Naive B cell (primary cell): Measurements from ENCODE around the gene ARHGAP8. TPM values are rescaled to one million over a fixed set of nuclear protein-coding genes. Genes with fewer than 3 reads are reported as not detected.

Experiments used
- ATAC-seq, 2 donors: fragments of 150-1000 bp; cut with Tn5 transposase; 2 replicates each; pipeline ENCODE4 v1.10.0; 2021; ENCODE audit warnings: low read depth in 2 of 2, mild to moderate bottlenecking in 2 of 2, moderate library complexity in 2 of 2
- DNase-seq: peaks from one replicate; pipeline ENCODE4 v3.0.0; 2022
- H3K27ac Mint-ChIP-seq, 6 donors: one replicate each; pipeline ENCODE4 v1.8.0; 2020 to 2022; ENCODE audit warnings: mild to moderate bottlenecking in 6 of 6, mixed read lengths in 6 of 6, moderate library complexity in 5 of 6, inconsistent platforms in 2 of 6
- H3K27me3 Mint-ChIP-seq, 3 donors: one replicate each; pipeline ENCODE4 v1.8.0; 2021 to 2022; ENCODE audit warnings: mixed read lengths in 3 of 3, mild to moderate bottlenecking in 1 of 3
- H3K36me3 Mint-ChIP-seq, 2 donors: one replicate each; pipeline ENCODE4 v1.8.0; 2020 to 2022; ENCODE audit warnings: mixed read lengths in 2 of 2, inconsistent platforms in 1 of 2, mild to moderate bottlenecking in 1 of 2
- H3K4me1 Mint-ChIP-seq, 3 donors: one replicate each; pipeline ENCODE4 v1.8.0; 2020 to 2022; ENCODE audit warnings: mixed read lengths in 3 of 3, inconsistent platforms in 1 of 3, mild to moderate bottlenecking in 1 of 3, moderate library complexity in 1 of 3
- H3K4me3 Mint-ChIP-seq, 8 donors: one replicate each; pipeline ENCODE4 v1.8.0; 2020 to 2022; ENCODE audit warnings: mild to moderate bottlenecking in 8 of 8, mixed read lengths in 8 of 8, moderate library complexity in 8 of 8, inconsistent platforms in 2 of 8
- H3K9me3 Mint-ChIP-seq, 7 donors: one replicate each; pipeline ENCODE4 v1.8.0; 2020 to 2022; ENCODE audit warnings: mixed read lengths in 7 of 7, mild to moderate bottlenecking in 5 of 7, inconsistent platforms in 2 of 7, moderate library complexity in 1 of 7
- polyA plus RNA-seq, 6 donors: library from polyadenylated mRNA; unstranded; fragments of 300-500 nt; fragmentation: Illumina TruSeq; gene quantifications; one replicate each; pipeline ENCODE4 v1.2.3, GENCODE V29; 2021; ENCODE audit warnings: low read depth in 6 of 6

ARHGAP8 gene
- polyA plus RNA-seq, 6 donors from 2014 or later = 0.17 TPM; not detected in 5

DNA sequence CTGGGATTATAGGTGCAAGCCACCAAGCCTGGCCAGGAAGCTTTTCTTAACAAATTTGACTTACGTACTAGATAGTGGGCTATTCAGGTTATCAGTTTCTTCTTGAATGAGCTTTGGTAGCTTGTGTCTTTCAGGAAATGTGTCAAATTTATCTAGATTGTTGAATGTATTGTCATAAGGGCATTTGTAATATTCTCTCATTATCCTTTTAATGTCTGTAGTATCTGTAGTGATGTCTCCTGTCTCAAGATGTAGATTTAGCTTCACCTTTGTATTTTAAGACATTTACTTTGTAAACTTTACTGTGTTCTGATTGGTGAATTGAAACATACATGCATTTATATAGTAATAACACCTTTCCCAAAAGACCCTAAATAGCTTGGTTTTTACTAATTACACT is 20.7 kb downstream of the ARHGAP8 start:
- Mint-ChIP-seq H3K36me3 (peaks cover 0 to 10% of the 10 kb centered on the region in 2 donors), H3K4me1 (no peaks in the 10 kb centered on the region), H3K9me3 (peaks cover 4 to 36% (median 21%) of the 10 kb centered on the region in 7 donors), H3K4me3 (no peak overlapping the region), H3K27me3 (peaks cover 7 to 28% (median 7%) of the 10 kb centered on the region in 3 donors), H3K27ac (no peak overlapping the region)
- ATAC-seq (no peak), DNase-seq (no peak)

DNA sequence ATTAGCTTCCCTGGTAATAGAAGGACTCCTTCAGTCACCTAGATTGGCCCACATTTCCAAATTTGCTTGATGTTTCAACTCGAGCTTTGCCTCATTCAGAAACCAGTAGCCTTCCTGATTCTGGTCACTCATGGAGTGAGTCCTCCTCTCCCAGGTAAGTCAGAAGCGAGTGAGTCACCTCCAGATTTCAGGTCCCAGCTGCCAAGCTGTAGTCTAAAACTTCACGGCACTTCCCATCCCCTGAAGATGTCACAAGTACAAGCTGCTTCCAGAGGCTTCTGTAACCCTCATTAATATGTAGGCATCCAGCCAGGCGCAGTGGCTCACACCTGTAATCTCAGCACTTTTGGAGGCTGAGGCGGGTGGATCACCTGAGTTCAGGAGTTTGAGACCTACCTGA is 23.5 kb downstream of the ARHGAP8 start:
- Mint-ChIP-seq H3K4me3 (no peak overlapping the region), H3K36me3 (peaks cover 0 to 10% of the 10 kb centered on the region in 2 donors), H3K4me1 (no peaks in the 10 kb centered on the region), H3K9me3 (peaks cover 4 to 27% (median 21%) of the 10 kb centered on the region in 7 donors), H3K27me3 (peaks cover 0 to 21% (median 15%) of the 10 kb centered on the region in 3 donors), H3K27ac (no peak overlapping the region)
- ATAC-seq (no peak), DNase-seq (no peak)

DNA sequence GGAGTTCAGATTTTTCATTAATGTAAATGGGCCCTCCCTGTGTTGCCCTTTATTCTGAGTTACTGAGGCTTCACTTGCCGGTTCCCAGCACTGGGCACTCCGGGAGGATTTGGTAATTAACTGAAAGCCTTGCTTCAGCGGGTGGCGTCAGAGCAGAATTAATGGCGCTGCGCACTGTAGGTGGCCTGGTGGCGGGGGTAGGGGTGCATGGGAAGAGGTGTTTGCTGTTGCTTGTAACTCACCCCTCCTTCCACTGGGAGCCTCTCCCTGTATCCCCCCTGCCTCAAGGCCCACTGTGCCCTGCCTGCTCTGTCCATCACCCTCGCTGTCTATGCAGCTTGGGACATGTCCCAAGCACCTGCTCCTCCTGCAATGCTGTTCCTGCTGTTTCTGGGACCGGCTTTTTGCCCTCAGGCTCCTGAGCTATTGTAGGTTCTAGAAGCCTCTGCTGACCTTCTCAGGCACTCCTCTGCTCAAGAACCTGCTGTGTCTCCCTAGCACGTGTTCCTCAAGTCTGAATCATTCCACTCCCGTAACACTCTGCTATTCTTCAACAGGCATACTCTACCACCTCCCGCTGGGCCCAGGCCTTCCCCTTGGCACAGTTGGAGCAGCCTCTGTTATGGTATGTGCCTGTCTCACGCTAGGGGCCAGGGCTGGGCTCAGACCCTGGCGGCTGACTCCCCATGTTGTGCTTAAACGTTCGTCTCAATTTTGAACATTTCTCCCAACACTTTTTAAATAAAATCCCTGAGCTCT is 24.4 kb downstream of the ARHGAP8 start:
- Mint-ChIP-seq H3K27me3 (peaks cover 0 to 19% (median 15%) of the 10 kb centered on the region in 3 donors), H3K36me3 (peaks cover 0 to 10% of the 10 kb centered on the region in 2 donors), H3K4me3 (no peak overlapping the region), H3K4me1 (no peaks in the 10 kb centered on the region), H3K27ac (no peak overlapping the region), H3K9me3 (peaks cover 2 to 25% (median 19%) of the 10 kb centered on the region in 7 donors)
- ATAC-seq (no peak), DNase-seq (no peak)

DNA sequence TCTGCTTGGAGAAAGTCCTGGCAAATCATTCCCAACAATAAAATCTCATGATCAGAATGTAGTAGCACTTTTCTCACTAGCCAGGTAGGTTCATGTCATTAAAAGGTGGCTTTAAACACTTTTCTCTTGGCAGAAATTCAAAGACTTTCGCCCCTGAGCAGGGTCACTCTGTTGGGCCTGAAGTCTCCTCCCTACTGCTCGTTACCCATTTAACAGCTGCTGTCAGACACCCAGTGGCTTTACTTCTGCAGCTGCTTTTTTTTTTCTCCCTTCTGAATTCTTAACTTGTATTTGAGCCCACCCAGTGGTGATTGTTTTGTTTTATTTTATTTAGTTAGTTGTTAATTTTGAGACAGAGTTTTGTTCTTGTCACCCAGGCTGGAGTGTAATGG is 25.0 kb downstream of the ARHGAP8 start:
- Mint-ChIP-seq H3K27ac (no peak overlapping the region), H3K4me3 (no peak overlapping the region), H3K4me1 (no peaks in the 10 kb centered on the region), H3K27me3 (peaks cover 0 to 16% (median 15%) of the 10 kb centered on the region in 3 donors), H3K36me3 (peaks cover 0 to 10% of the 10 kb centered on the region in 2 donors), H3K9me3 (peaks cover 0 to 20% (median 18%) of the 10 kb centered on the region in 7 donors)
- DNase-seq = no peak
- ATAC-seq = no peak

DNA sequence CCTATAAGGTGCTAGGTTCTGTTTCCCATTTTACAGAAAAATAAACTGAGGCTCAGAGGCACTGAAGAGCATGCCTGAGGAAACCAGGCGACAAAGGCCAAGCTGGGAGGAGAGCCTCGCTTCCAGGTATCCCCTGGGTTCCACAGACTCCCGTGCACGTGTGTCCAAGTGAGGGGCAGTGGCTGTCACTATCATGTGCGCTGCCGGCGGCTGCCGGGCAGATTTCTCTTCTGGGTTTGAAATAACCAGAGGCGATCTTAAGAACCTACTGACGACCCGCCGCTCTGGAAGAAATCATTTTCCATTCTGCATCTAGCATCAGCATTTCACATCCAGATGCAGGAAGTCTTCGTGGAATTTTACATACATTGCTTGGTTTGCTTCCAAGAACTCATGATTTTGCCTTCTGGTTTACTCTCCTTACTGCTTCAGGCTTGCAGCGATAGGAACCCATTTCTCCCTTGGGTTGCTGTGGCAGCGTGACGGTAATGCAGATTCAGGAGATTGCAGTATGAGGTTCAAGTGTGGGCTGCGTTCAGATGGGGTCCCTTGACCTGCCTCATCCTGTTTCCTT is 28.6 kb downstream of the ARHGAP8 start:
- H3K27ac Mint-ChIP-seq = peak overlapping the region in 1 of 6 donors; percentile 26
- H3K9me3 Mint-ChIP-seq = no peaks in the 10 kb centered on the region
- DNase-seq (no peak), ATAC-seq (no peak)
- peaks cover 0 to 3% (median 0%) of the 10 kb centered on the region in 3 donors for H3K4me1 Mint-ChIP-seq
- H3K4me3 Mint-ChIP-seq = no peak overlapping the region
- peaks cover 12 to 16% (median 15%) of the 10 kb centered on the region in 3 donors for H3K27me3 Mint-ChIP-seq
- peaks cover 0 to 7% of the 10 kb centered on the region in 2 donors for H3K36me3 Mint-ChIP-seq

DNA sequence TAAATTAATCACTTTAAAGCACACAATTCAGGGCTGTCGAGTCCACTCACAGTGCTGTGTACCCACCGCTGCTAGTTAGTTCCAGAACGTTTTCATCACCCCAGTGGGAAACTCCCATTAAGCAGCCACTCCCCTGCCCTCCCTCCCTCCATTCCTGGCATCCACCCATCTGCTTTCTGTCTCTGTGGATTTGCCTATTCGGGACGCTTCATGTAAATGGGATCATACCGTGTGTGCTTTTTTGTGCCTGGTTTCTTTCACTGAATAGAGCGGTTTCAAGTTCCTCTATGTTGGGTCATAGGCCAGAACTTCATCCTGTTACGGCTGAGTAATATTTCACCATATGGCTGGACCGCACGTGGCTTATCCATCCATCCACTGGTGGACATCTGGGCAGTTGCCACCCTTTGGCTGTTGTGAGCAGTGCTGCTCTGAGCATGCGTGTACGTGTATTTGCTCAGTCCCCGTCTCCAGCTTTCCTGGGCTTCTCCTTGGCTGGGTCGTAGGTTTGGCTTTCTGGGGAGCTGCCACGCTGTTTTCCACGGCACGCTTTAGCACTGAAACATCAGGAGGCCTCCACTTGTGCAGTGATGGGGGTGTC is 30.1 kb downstream of the ARHGAP8 start:
- Mint-ChIP-seq H3K4me1 (peaks cover 0 to 3% (median 0%) of the 10 kb centered on the region in 3 donors), H3K27me3 (peaks cover 6 to 15% (median 12%) of the 10 kb centered on the region in 3 donors), H3K36me3 (peaks cover 0 to 7% of the 10 kb centered on the region in 2 donors), H3K9me3 (no peaks in the 10 kb centered on the region), H3K4me3 (no peak overlapping the region), H3K27ac (no peak overlapping the region)
- DNase-seq = no peak
- ATAC-seq = no peak

DNA sequence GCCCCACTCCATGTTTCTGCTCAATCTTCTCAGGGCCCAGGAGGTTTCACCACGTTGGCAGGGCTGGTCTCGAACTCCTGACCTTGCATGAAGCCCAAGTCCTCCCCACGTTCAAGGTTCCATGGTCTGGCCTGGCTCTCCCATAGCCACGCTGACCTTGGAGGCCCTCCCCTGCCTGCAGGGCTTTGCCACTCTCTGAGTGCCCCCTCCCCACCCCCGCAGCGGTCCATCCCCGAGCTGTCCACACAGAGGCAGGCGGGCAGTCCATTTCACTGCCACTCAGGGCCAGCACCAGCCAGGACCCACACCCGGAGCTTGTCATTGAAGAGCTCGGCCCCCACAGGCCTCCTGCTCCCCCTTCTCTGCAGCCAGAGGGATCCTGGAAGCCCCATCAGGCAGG is 30.7 kb downstream of the ARHGAP8 start:
- no peak for DNase-seq
- H3K27me3 Mint-ChIP-seq = peaks cover 5 to 15% (median 12%) of the 10 kb centered on the region in 3 donors
- no peak for ATAC-seq
- H3K9me3 Mint-ChIP-seq = no peaks in the 10 kb centered on the region
- no peak overlapping the region for H3K27ac Mint-ChIP-seq
- peaks cover 0 to 7% of the 10 kb centered on the region in 2 donors for H3K36me3 Mint-ChIP-seq
- peaks cover 0 to 3% (median 0%) of the 10 kb centered on the region in 3 donors for H3K4me1 Mint-ChIP-seq
- no peak overlapping the region for H3K4me3 Mint-ChIP-seq

DNA sequence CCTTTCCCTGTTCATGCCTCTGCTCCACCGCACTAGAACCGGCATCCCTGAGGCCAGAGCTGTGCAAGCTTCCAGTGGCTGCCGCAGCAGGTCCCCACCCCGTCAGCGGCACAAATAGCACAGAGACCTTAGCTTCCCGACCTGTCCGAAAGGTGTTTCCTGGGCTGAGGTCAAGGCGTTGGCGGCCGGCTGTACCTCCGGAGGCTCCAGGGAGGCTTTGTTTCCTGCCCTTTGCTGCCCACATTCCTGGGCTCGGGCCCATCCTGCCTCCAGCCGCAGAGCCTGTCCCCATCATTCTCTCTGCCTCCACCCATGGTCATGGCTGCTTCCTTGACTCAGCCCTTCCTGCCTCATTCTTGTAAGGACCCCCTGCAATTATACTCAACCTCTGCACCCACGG is 31.2 kb downstream of the ARHGAP8 start:
- peaks cover 5 to 12% (median 10%) of the 10 kb centered on the region in 3 donors for H3K27me3 Mint-ChIP-seq
- ATAC-seq (no peak), DNase-seq (no peak)
- no peak overlapping the region for H3K4me3 Mint-ChIP-seq
- H3K27ac Mint-ChIP-seq = no peak overlapping the region
- peaks cover 0 to 3% (median 0%) of the 10 kb centered on the region in 3 donors for H3K4me1 Mint-ChIP-seq
- peaks cover 0 to 7% of the 10 kb centered on the region in 2 donors for H3K36me3 Mint-ChIP-seq
- no peaks in the 10 kb centered on the region for H3K9me3 Mint-ChIP-seq

DNA sequence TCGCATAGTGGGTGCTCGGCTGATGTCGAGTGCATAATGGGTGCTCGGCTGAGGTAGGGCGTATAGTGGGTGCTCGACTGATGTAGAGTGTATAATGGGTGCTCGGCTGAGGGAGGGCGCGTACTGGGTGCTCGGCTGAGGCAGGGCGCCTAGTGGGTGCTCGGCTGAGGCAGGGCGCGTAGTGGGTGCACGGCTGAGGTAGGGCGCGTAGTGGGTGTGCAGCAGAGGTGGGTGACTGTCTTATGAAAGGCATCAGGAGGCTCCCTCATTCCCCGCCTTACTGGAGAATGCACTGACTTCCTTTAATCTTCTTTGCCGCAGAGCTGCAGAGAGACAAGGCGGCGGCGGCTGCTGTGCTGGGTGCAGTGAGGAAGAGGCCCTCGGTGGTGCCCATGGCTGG is 33.8 kb downstream of the ARHGAP8 start:
- Mint-ChIP-seq H3K4me3 (no peak overlapping the region), H3K9me3 (peaks cover 0 to 3% (median 0%) of the 10 kb centered on the region in 7 donors), H3K4me1 (peaks cover 0 to 3% (median 0%) of the 10 kb centered on the region in 3 donors), H3K36me3 (peaks cover 0 to 7% of the 10 kb centered on the region in 2 donors), H3K27me3 (peaks cover 11 to 20% (median 18%) of the 10 kb centered on the region in 3 donors), H3K27ac (no peak overlapping the region)
- no peak for ATAC-seq
- no peak for DNase-seq

DNA sequence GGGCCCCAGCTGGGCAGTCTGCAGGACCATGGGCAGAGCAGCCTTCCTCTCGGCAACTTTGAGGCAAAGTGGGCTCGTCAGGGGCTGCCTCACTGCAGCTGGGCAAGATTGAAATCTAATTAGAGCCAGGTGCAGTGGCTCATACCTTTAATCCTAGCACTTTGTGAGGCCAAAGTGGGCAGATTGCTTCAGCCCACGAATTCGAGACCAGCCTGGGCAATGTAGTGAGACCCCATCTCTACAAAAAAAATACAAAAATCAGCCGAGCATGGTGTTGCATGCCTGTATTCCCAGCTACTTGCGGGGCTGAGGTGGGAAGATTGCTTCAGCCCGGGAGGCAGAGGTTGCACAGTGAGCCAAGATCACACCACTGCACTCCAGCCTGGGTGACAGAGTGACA is 34.2 kb downstream of the ARHGAP8 start:
- peaks cover 0 to 7% of the 10 kb centered on the region in 2 donors for H3K36me3 Mint-ChIP-seq
- DNase-seq (no peak), ATAC-seq (no peak)
- H3K4me3 Mint-ChIP-seq = no peak overlapping the region
- no peak overlapping the region for H3K27ac Mint-ChIP-seq
- H3K27me3 Mint-ChIP-seq = peaks cover 11 to 20% (median 18%) of the 10 kb centered on the region in 3 donors
- peaks cover 0 to 3% (median 0%) of the 10 kb centered on the region in 3 donors for H3K4me1 Mint-ChIP-seq
- peaks cover 0 to 3% (median 0%) of the 10 kb centered on the region in 7 donors for H3K9me3 Mint-ChIP-seq

DNA sequence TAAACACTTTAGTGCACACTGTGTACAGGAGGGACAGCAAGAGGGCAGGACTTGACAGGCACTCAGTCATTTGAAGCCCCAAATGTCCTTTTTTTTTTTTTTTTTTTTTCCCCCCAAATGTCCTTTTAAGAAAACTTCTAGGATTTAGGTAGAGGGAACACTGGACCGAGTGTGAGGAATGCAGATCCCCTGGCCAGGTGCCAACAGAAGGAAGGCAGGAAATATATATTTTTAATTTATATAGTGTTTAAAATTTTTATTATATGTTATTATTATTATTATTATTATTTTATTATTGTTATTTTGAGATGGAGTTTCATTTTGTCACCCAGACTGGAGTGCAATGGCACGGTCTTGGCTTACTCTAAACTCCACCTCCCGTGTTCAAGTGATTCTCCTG is 35.5 kb downstream of the ARHGAP8 start:
- DNase-seq = no peak
- Mint-ChIP-seq H3K4me1 (peaks cover 0 to 3% (median 0%) of the 10 kb centered on the region in 3 donors), H3K36me3 (peaks cover 0 to 7% of the 10 kb centered on the region in 2 donors), H3K9me3 (peaks cover 0 to 3% (median 0%) of the 10 kb centered on the region in 7 donors), H3K4me3 (no peak overlapping the region), H3K27me3 (peaks cover 8 to 20% (median 18%) of the 10 kb centered on the region in 3 donors), H3K27ac (no peak overlapping the region)
- ATAC-seq = no peak

DNA sequence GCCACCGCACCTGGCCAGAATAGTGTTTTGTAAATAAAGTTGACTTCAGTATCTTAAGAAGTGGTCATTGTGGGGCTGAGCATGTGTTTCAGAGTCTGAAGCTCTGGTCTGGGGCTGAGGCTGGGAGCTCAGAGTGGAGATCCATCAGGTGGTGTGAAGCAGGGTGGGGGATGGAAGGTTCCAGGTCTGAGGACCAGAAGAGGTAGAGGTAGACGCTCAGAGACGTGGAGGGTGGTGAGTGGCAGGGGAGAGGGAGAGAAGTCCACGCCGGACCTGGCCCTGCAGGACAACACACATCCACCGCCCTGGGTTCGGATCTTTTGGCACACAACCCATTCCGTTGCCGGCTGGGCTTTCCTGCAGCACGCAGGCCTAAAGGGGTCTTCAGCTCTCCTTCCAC is 40.7 kb downstream of the ARHGAP8 start:
- Mint-ChIP-seq H3K9me3 (peaks cover 0 to 3% (median 0%) of the 10 kb centered on the region in 7 donors), H3K4me1 (no peaks in the 10 kb centered on the region), H3K36me3 (no peaks in the 10 kb centered on the region), H3K27ac (no peak overlapping the region), H3K4me3 (no peak overlapping the region), H3K27me3 (peaks cover 4 to 28% (median 8%) of the 10 kb centered on the region in 3 donors)
- ATAC-seq = no peak
- DNase-seq = no peak

DNA sequence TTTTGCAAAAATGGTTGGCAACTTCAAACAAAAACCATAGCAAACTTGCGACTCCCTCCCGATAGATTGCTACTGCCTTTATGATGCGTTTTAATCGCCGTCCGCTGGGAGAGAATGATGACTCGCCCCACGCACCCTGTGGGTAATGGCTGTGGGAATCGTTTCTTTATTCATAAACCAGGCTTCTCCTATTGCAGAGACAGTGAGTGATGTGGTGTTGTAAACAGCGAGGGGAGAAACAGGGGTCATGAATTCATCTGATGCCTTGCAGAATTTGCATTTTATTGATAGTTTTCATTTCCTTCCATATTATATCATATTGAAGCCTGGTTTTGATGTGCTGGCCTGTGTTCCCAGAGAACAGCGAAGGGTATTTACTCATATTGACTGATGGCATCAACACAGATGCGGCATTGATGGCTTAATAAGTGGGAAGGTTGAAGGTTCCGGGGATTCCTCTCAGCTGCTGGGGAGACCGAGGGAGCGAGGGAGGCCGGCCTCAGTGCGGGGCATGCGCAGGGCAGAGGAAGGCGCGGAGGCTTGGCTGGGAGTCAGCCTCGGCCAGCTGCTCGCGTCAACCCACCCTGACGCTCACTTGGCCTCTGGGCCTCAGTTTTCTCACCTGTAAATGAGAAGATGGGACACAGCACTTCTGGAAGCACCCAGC is 41.3 kb downstream of the ARHGAP8 start:
- no peaks in the 10 kb centered on the region for H3K4me1 Mint-ChIP-seq
- ATAC-seq = no peak
- peaks cover 3 to 27% (median 8%) of the 10 kb centered on the region in 3 donors for H3K27me3 Mint-ChIP-seq
- H3K9me3 Mint-ChIP-seq = peaks cover 0 to 3% (median 0%) of the 10 kb centered on the region in 7 donors
- H3K27ac Mint-ChIP-seq = no peak overlapping the region
- no peak for DNase-seq
- no peak overlapping the region for H3K4me3 Mint-ChIP-seq
- H3K36me3 Mint-ChIP-seq = no peaks in the 10 kb centered on the region
